ENCODE measurements around the gene MACO1. TPM values are rescaled to one million over a fixed set of nuclear protein-coding genes. Genes with fewer than 3 reads are reported as not detected.

Gene MACO1
- total RNA-seq, 2 experiments from 2014 or later, result 24.1 to 24.9 TPM

GRCh38 chr1:25528881-25529517 lies 98.3 kb downstream of the MACO1 start:
- H3K27me3 ChIP-seq (ENCODE audit: control insufficient read depth in 1 of 2, insufficient read depth in 2 of 2, low read length in 2 of 2), result no peaks in the 10 kb centered on the region
- no peak overlapping the region for H3K27ac Mint-ChIP-seq
- CTCF ChIA-PET, result interaction anchor here (0.8 kb wide), 1 partner anchor 8 kb away, joined by 4 read pairs; no protein-coding TSS in a partner anchor

GRCh38 chr1:25529518-25530185 lies 99.0 kb downstream of the MACO1 start:
- no peak for ATAC-seq (ENCODE audit: poor library complexity)
- no peak overlapping the region for H3K4me3 Mint-ChIP-seq
- H3K27ac ChIP-seq (ENCODE audit: low read depth in 1 of 2, low read length in 2 of 2), result no peak overlapping the region
- no peaks in the 10 kb centered on the region for H3K4me1 ChIP-seq (ENCODE audit: insufficient read depth, low read length)
- H3K27me3 ChIP-seq (ENCODE audit: control insufficient read depth in 1 of 2, insufficient read depth in 2 of 2, low read length in 2 of 2), result no peaks in the 10 kb centered on the region
- H3K9me3 Mint-ChIP-seq, result no peaks in the 10 kb centered on the region
- no peaks in the 10 kb centered on the region for H3K4me1 Mint-ChIP-seq (ENCODE audit: low read depth)
- ChIA-PET CTCF (no interaction called here), POLR2A (no interaction called here)
- intact Hi-C loops (cut with DNase I, micrococcal nuclease), result no loop called here
- no peaks in the 10 kb centered on the region for H3K36me3 Mint-ChIP-seq (ENCODE audit: low read depth)
- no peaks in the 10 kb centered on the region for H3K9me3 ChIP-seq (ENCODE audit: control insufficient read depth in 1 of 2, insufficient read depth in 1 of 2, low read length in 2 of 2)
- DNase-seq, result no peak
- H3K27me3 Mint-ChIP-seq, result no peaks in the 10 kb centered on the region
- H3K27ac Mint-ChIP-seq, result no peak overlapping the region
- H3K36me3 ChIP-seq (ENCODE audit: insufficient read depth, low read length), result no peaks in the 10 kb centered on the region
- no peak overlapping the region for H3K4me3 ChIP-seq (ENCODE audit: low read length)
- no peak for TF ChIP-seq CTCF (IDR thresholded peaks at IDR 0.05)

More at GRCh38 chr1:25528881-25529517, 98.3 kb downstream of the MACO1 start:
- DNase-seq (no peak), ATAC-seq (ENCODE audit: poor library complexity) (no peak)
- no peak overlapping the region for H3K27ac ChIP-seq (ENCODE audit: low read depth in 1 of 2, low read length in 2 of 2)
- H3K36me3 ChIP-seq (ENCODE audit: insufficient read depth, low read length), result no peaks in the 10 kb centered on the region
- H3K9me3 ChIP-seq (ENCODE audit: control insufficient read depth in 1 of 2, insufficient read depth in 1 of 2, low read length in 2 of 2), result no peaks in the 10 kb centered on the region
- Mint-ChIP-seq H3K4me3 (no peak overlapping the region), H3K4me1 (ENCODE audit: low read depth) (no peaks in the 10 kb centered on the region), H3K9me3 (no peaks in the 10 kb centered on the region), H3K36me3 (ENCODE audit: low read depth) (no peaks in the 10 kb centered on the region), H3K27me3 (no peaks in the 10 kb centered on the region)
- intact Hi-C loops (cut with DNase I, micrococcal nuclease), result no loop called here
- TF ChIP-seq CTCF (IDR thresholded peaks at IDR 0.05), result no peak
- H3K4me1 ChIP-seq (ENCODE audit: insufficient read depth, low read length), result no peaks in the 10 kb centered on the region
- H3K4me3 ChIP-seq (ENCODE audit: low read length), result no peak overlapping the region
- POLR2A ChIA-PET, result no interaction called here

GRCh38 chr1:25530186-25531081 lies 99.7 kb downstream of the MACO1 start:
- Histone ChIP-seq H3K4me1 (ENCODE audit: insufficient read depth, low read length) (no peaks in the 10 kb centered on the region), H3K4me3 (ENCODE audit: low read length) (no peak overlapping the region), H3K27me3 (ENCODE audit: control insufficient read depth in 1 of 2, insufficient read depth in 2 of 2, low read length in 2 of 2) (no peaks in the 10 kb centered on the region), H3K27ac (ENCODE audit: low read depth in 1 of 2, low read length in 2 of 2) (no peak overlapping the region), H3K9me3 (ENCODE audit: control insufficient read depth in 1 of 2, insufficient read depth in 1 of 2, low read length in 2 of 2) (no peaks in the 10 kb centered on the region), H3K36me3 (ENCODE audit: insufficient read depth, low read length) (no peaks in the 10 kb centered on the region)
- ATAC-seq (ENCODE audit: poor library complexity) (no peak), DNase-seq (no peak)
- TF ChIP-seq CTCF (IDR thresholded peaks at IDR 0.05), result no peak
- POLR2A ChIA-PET, result no interaction called here
- H3K4me3 Mint-ChIP-seq, result no peak overlapping the region
- H3K9me3 Mint-ChIP-seq, result no peaks in the 10 kb centered on the region
- no peaks in the 10 kb centered on the region for H3K27me3 Mint-ChIP-seq
- no peaks in the 10 kb centered on the region for H3K4me1 Mint-ChIP-seq (ENCODE audit: low read depth)
- CTCF ChIA-PET, result no interaction called here
- intact Hi-C loops (cut with DNase I, micrococcal nuclease), result no loop called here
- H3K36me3 Mint-ChIP-seq (ENCODE audit: low read depth), result no peaks in the 10 kb centered on the region
- H3K27ac Mint-ChIP-seq, result no peak overlapping the region
